IPS-11a (cell line): ENCODE measurements around the gene ATL3.
A peak's percentile ranks its signal among the peaks of the same experiment; 100 is the strongest.
"Not testable (repeated sequence)": the region's sequence is repeated elsewhere in the genome, so short reads cannot be mapped to it uniquely, and the experiment has no call there.

Experiments used
- H3K4me3 ChIP-seq: one replicate; pipeline ENCODE4 v1.5.1; 2013; ENCODE audit warnings: low read depth, low read length, control low read depth

ATL3 gene, protein sequence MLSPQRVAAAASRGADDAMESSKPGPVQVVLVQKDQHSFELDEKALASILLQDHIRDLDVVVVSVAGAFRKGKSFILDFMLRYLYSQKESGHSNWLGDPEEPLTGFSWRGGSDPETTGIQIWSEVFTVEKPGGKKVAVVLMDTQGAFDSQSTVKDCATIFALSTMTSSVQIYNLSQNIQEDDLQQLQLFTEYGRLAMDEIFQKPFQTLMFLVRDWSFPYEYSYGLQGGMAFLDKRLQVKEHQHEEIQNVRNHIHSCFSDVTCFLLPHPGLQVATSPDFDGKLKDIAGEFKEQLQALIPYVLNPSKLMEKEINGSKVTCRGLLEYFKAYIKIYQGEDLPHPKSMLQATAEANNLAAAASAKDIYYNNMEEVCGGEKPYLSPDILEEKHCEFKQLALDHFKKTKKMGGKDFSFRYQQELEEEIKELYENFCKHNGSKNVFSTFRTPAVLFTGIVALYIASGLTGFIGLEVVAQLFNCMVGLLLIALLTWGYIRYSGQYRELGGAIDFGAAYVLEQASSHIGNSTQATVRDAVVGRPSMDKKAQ

DNA sequence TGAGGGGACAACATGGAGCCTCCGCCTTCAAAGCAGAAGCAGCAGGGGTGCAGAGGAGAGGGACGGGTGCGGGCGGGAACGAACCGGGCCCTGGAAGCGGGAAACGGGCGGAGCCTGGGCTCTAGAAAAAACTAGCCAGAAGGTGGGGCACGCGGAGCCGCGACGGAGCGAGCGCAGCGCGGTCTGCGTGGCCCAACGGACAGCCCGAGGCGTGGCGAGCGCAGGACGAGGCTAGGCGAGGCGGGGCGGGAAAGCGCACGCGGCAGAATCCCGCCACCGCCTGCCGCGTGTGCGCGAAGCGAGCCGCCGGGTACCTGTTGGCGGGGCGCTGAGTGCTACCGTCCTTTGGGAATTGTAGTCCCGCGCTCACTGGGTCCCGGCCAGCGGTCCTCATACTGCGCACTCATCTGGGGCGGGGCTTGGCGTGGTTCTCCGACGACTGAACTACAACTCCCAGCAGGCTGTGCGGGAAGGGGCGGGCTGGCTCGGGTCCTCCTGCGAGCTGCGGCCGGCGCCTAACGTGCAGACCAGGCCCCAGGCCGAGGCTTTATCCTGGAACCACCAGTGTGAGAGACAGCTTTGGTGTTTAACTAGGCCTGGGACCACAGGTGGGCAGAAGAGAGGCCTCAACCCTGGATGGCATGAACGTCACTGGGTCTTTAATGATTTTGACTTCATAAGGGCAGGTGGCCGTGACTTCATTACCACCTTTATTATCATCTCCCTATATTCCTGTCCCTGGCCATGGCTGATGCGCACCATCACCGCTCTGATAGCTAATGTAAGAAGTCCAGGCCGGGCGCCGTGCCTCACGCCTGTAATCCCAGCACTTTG, at the start of gene ATL3:
TSS of gene ATL3 (minus strand) at position 55 of the 834 bp plus-strand sequence. CDS start at position 14, 41 bp downstream.
- peak within 1 kb of the TSS; percentile 40 for H3K4me3 ChIP-seq

DNA sequence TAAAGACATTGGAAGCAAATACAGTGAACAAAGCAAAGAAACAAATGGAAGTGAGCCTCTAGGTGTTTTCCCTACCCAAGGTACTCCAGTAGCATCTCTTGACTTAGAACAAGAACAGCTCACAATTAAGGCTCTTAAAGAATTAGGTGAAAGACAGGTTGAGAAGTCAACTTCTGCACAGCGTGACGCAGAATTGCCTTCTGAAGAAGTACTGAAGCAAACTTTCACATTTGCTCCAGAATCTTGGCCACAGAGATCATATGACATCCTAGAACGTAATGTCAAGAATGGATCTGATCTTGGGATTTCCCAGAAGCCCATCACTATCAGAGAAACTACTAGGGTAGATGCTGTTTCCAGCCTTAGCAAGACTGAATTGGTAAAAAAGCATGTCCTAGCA, 49.4 kb upstream of the ATL3 start:
- H3K4me3 ChIP-seq: no peak overlapping the region

DNA sequence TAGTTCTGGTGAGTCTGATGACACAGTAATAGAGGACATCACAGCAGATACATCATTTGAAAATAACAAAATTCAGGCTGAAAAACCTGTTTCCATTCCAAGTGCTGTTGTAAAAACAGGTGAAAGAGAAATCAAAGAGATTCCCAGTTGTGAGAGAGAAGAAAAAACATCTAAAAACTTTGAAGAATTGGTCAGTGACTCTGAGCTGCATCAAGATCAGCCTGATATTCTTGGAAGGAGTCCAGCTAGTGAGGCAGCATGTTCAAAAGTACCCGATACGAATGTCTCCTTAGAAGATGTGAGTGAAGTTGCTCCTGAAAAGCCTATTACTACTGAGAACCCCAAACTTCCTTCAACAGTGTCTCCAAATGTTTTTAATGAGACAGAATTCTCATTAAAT, 48.8 kb upstream of the ATL3 start:
- no peak overlapping the region for H3K4me3 ChIP-seq

DNA sequence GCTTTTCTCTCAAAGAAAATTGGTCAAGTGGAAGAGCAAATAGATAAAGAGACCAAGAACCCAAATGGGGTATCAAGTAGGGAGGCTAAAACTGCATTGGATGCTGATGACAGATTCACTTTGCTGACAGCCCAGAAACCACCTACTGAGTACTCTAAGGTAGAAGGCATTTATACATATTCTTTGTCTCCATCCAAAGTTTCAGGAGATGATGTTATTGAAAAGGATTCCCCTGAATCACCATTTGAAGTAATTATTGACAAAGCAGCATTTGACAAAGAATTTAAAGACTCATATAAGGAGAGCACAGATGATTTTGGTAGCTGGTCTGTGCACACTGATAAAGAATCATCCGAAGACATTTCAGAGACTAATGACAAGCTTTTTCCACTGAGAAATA, 47.8 kb upstream of the ATL3 start:
- H3K4me3 ChIP-seq: no peak overlapping the region

DNA sequence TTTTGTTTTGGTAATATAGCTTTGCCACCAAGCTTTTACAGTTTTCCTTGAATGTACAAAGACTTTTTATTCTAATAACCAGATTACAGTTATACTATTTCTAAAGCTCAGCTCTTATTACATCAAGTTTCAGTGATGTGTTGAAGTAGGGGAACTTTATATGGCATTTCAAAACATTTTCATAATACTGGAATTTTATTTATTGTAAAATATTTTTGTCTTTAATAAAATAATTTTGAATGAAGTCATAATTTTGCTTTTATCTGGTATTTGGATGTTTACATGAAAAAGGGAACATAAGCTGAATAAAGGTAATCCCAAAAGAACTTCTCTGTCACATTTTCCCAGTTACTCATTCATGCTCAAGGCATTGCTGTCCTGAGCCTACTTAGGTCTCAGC, 44.9 kb upstream of the ATL3 start:
- no peak overlapping the region for H3K4me3 ChIP-seq

DNA sequence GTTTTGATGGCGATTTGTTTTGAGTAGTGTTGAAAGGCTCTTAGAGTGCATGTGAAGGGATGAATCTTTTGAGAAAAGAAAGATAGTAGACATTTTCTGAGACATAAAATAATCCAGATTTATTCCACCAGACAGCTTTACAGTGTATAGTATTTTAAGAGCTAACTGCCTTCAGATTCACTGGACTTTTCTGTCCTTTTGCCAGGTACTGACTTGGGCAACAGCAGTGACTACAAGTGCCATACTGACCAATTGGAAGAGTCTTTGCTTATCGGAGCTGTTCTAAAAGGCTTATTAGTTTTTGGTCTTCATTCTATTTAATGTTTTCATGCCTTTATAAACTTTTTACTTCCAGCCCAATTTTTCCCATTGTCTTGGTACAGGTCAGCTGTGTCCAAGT, 42.6 kb upstream of the ATL3 start:
- no peak overlapping the region for H3K4me3 ChIP-seq

DNA sequence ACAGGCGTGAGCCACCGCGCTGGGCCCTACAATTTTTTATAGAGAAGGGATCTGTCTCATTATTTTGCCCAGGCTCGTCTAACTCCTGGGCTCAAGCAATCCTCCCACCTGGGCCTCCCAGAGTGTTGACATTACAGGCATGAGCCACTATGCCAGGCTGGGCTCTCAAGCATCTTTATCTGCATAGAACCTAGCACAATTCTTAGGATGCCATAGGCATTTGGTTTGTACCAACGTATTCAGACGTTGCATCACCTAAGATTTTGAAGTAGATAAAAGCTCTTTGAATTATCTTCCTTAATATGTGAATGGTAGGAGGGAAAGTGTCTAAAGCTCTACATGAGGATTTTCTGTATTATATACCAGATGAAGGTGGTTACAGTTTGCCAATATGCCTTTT, 40.7 kb upstream of the ATL3 start:
- no peak overlapping the region for H3K4me3 ChIP-seq

DNA sequence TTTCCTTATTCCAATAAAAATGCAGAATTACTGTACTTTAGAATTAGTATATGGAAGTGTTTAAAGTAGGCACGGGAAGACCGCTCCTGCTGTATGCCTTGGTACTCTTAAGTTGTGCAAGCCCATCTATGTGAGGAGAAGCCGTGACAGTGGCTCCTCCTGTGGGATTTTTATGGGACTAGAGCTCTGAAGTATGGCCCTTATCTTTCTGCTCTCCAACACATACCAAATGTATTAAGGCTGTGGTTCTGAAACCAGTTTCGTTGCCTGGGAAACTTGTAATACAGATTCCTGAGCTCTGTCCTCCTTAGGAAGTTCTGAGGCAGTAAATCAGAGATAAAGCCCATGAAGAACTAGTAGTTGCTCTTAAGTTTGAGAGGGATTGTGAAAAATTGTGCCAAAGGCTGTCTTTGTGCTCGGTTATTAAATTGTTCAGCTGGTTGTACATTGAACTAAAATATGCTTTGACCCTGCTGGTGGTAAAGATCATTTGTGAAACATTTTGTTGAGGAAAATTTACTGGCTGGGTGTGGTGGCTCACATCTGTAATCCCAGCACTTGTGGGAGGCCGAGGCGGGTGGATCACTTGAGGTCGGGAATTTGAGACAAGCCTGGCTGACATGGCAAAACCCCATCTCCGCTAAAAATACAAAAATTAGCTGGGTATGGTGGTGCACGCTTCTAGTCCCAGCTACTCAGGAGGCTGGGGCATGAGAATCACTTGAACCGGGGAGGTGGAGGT, 39.5 kb upstream of the ATL3 start:
- H3K4me3 ChIP-seq: no peak overlapping the region

DNA sequence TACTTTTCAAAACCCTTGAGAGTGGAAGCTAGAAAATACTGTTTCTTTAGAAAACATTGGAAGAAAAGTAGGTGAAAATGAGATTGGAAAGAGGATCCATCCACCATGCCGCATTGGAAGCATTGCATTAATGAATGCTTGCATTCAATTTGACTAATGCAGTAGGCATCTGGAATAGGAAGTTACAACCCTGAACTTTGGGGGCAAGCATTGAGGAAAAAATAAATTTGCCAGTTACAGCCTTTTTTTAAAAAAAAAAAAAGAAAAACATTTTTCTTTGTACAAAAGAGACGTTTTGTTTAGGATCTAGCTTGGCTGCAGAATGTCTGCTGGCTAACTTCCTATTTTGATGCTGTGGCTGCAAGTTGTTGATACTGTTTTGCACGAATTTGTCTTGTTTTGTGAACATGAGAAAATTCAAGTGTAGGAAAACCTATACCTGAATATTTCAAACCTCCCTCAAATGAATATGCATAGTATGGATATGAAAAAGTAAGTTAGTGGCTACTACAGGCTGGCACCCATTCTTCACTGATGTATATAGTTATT, 38.2 kb upstream of the ATL3 start:
- H3K4me3 ChIP-seq: no peak overlapping the region

DNA sequence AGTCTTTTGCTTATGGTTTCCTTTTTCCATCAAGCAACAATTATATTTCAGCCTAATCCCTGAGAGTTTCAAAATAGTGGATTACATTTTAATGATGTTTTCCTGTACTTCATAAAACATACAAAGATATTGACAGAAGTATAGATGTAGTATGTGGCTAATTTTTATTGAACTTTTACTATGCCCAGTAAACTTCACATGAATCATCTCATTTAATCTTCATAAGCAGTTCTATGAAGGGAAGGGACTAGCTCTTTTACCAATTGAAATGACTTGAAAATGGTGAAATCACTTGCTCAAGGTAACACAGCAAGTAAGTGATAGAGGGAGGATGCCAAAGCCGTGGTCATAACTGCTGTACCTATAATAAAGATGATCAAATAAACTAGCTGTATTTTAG, 37.6 kb upstream of the ATL3 start:
- H3K4me3 ChIP-seq: no peak overlapping the region

DNA sequence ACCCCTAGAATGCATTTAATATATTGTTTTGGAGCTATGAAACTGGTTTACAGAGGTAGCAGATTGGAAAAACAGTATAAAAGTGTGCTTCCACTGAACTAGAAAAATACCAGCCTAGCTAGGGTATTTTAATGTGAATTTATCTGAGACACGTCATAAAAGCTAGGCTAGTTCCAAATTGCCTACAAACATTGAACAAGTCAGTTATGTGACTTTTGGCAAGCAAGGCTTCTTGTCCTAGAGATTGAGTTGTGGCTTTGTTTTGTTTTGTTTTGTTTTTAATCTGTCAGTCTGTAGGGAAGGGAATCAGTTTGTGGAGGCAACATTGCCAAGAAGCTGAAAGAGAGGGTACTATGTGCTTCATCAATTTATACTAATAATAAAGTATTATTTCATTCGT, 34.4 kb upstream of the ATL3 start:
- H3K4me3 ChIP-seq: no peak overlapping the region

DNA sequence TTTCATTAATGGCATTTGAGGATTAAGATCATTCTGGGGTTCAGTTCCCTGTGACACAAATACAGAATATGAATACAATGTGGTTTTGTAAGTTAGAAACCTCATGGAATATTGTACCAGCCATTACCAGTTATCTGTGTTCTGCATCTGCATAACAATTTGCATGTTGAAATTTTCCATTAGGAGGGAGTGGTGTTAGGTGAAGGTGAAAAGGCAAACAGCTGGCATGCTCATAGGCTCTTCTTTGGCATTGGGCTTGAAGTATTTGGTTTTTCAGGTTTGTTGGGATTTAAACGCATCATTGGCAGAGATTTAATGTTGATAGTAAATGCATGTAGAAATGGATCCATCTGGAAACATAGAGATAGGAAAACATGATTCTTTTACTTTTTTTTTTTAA, 28.7 kb upstream of the ATL3 start:
- H3K4me3 ChIP-seq: no peak overlapping the region

DNA sequence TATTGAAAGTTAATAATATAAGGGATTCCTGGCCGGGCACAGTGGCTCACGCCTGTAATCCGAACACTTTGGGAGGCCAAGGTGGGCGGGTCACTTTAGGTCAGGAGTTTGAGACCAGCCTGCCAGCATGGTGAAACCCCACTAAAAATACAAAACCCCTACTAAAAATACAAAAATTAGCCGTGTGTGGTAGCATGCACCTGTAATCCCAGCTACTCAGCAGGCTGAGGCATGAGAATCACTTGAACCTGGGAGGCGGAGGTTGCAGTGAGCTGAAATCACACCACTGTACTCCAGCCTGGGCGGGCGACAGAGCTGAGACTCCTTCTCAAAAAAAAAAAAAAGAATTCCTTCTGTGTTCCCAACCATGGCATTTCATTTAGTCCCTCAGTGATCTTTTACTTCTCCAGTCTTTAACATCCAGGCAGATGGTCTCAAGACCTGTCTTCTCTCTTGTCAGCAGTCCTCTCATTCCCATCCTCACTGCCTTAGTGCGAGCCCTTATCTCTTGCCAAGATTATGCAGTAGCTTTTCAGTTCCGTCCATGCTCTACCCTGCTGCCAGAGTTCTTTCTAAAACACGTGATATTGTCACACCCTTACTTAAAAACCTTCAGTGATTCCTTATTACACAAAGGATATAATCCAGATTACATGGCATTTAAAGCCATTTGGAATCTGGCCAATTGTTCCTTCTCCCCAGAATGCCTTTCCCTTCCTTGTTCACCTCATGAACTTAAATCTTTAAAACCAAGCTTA, 28.0 kb upstream of the ATL3 start:
- no peak overlapping the region for H3K4me3 ChIP-seq

DNA sequence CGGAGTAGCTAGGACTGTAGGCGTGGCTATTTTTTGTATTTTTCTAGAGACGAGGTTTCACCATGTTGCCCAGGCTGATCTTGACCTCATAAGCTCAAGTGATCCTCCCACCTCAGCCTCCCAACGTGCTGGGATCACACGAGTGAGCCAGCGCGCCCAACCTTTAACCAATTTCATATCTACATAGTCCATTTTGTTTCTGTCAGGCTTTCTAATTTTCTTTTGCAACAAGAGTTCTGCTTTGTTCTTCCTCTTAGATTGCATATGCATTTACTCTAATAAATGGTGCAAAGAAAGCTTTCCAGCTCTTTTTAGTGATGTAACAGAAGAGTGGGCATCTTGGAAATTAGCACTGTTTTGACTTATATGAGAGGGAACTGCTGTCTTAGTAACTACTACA, 23.4 kb upstream of the ATL3 start:
- H3K4me3 ChIP-seq: no peak overlapping the region

DNA sequence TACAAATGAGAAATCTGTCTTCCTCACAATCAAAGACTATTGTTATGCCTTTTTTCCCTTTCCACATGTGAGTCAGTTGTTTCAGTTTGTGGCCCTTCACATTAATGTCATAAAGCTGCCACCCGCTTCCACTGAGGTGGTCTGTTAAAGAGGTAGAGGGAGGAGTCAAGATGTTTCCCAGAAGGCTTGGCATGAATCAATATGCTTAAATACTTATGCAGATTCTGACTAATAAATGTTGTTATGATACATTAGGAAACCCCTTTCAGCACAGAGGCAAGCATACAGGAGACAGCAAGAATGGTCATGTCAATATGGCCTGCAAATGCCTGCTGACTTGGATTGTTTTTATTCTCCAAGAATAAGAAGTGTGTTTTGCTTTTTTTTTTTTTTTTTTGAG, 16.7 kb upstream of the ATL3 start:
- H3K4me3 ChIP-seq: no peak overlapping the region

DNA sequence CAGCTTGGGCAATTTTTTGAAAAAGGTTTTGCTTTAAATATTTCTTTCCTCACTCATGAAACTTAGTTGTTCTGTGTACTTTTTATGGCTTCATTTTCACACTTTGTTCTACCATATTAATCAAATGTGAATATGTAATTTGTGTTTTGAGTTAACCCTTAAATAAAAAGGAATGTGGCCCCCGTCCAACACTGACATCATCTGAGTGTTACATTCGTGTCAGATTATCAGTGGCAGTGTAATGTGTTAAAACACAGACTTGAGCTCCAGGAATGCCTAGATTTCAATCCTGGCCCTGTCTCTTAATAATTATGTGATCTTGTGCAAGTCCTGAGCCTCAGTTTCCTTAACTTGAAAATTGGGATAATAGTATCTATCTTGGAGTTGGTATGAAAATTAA, 15.8 kb upstream of the ATL3 start:
- no peak overlapping the region for H3K4me3 ChIP-seq

DNA sequence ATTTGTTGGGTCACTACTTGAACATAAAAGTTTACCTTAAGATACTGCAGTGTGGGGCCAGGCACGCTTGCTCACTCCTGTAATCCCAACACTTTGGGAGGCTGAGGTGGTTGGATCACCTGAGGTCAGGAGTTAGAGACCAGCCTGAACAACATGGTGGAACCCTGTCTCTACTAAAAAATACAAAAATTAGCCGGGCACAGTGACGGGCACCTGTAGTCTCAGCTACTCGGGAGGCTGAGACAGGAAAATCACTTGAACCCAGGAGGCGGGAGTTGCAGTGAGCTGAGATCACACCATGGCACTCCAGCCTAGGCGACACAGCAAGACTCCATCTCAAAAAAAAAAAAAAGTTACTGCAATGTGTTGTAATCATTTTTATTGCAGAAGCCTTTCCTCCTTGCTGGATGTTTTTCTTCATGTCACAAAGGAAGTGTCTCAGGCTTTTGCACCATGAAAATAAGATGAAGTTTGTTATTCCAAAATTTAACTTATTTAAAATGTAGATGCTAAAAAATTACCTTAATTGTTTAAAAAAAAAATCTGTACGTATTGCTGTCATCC, 14.1 kb upstream of the ATL3 start:
- not testable (repeated sequence) for H3K4me3 ChIP-seq

DNA sequence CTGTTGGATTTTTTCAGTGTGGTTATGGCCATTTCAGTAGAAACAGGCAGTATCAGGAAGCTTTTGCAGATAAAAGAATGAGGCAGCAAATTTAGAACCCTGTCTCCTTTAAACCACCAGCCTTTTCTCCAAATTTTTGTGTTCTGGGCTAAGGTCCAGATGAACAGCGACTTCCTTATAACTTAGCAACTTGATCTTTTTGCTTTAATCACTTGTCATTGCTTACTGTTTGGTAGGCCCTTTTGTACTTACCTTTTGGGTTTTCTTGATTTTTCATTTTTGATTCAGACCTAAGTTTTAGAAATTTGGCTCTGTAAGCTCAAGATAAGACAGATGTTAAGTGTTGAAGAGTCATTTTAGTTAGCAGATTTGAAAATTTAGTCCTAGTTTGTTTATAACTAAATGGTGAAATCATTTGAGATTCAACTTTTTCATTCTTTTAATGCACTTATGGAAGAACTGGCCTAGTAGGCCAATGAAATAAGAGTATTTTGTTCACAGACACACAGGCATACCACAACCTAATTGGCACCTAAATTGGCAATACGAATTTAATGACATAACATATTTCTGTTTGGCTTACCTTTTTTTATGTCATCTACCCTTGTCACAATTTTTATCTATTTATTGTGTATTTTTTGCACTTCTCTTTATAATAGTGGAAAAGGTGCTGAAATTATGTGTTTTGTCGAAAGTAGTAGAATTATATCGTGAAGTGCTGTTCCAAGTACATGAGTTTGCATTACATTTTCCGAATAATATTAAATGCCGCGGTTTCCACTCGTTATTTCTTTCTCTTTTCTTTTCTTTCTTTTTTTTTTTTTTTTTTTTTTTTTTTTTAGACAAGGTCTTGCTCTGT, 12.2 kb upstream of the ATL3 start:
- peak overlapping the region; percentile 86 for H3K4me3 ChIP-seq
